ENCODE data around the gene NISCH. TPM values are rescaled to one million over a fixed set of nuclear protein-coding genes. Genes with fewer than 3 reads are reported as not detected.

The NISCH gene
- total and polyA plus RNA-seq, 2 of the 8 experiments (the other 6 are each of a cell fraction or from before 2014, with no cell fraction given): 71.2 to 71.9 TPM

- no peak overlapping the region for H2AK5ac ChIP-seq (ENCODE audit: low read depth, low read length)
- no peak overlapping the region for H3K23ac ChIP-seq (ENCODE audit: insufficient read length)
- 97% methylated on average over 15 of the region's 18 CpGs; no CpG with 5 or more reads in 1 of the 2 experiments for WGBS, 2 experiments (ENCODE audit: extremely low coverage in 1 of 2, insufficient coverage in 1 of 2, insufficient read length in 1 of 2, insufficient replicate concordance in 2 of 2, low coverage in 1 of 2, low lambda C conversion rate in 2 of 2, missing lambda C conversion rate in 1 of 2)
- H3K23me2 ChIP-seq (ENCODE audit: low read depth, low read length): no peaks in the 10 kb centered on the region
- no peak overlapping the region for H2BK12ac ChIP-seq (ENCODE audit: low read depth, low read length)
- peaks cover 0 to 22% of the 10 kb centered on the region in 2 experiments for H4K20me1 ChIP-seq (replicated peaks in 1 of 2; ENCODE audit: control insufficient read depth in 1 of 2, insufficient read depth in 2 of 2, low read length in 2 of 2)
- DNase-seq (ENCODE audit: low read depth in 1 of 2, low spot score in 2 of 2): no peak
- no peak overlapping the region for H3K18ac ChIP-seq (ENCODE audit: extremely low read depth, low read length)
- H2BK5ac ChIP-seq (ENCODE audit: low read depth, low read length): no peak overlapping the region; the same call in 1 of the 2 replicates
- CTCF ChIA-PET (ENCODE audit: partially characterized antibody): interaction anchor here (0.7 to 2.0 kb wide), 6 partner anchors 9 to 101 kb away, joined by 3 to 7 read pairs (median 4); no protein-coding TSS in a partner anchor
- no peak overlapping the region for H2BK120ac ChIP-seq (replicated peaks; ENCODE audit: low read depth, low read length)
- H3K4me1 ChIP-seq (replicated peaks in 1 of 4; ENCODE audit: control insufficient read depth in 3 of 4, insufficient read depth in 4 of 4, low read length in 3 of 4): peaks cover 0 to 1% (median under 1%) of the 10 kb centered on the region in 4 experiments; a peak in 3 of 7 replicates
- no peak overlapping the region for H3K27ac ChIP-seq (ENCODE audit: low read depth, low read length)
- H3K79me2 ChIP-seq (ENCODE audit: control insufficient read depth in 1 of 2, insufficient read depth in 2 of 2, low read length in 2 of 2): no peaks in the 10 kb centered on the region
- TF ChIP-seq TAF7 (optimal IDR thresholded peaks at IDR 0.05; ENCODE audit: borderline replicate concordance, low read depth, low read length): no peak
- TF ChIP-seq HDAC2 (IDR thresholded peaks at IDR 0.05; ENCODE audit: borderline replicate concordance in 1 of 2, low read depth in 2 of 2, low read length in 2 of 2): no peak
- no peak overlapping the region for H3K14ac ChIP-seq (ENCODE audit: insufficient read length)
- no peak overlapping the region for H2BK15ac ChIP-seq (ENCODE audit: low read length)
- H3K56ac ChIP-seq (replicated peaks; ENCODE audit: insufficient read length, low read depth, low read length): no peak overlapping the region
- no peak overlapping the region for H4K5ac ChIP-seq (ENCODE audit: insufficient read length, low read depth, low read length)
- H2BK20ac ChIP-seq (ENCODE audit: low read length): no peak overlapping the region
- H3K79me1 ChIP-seq (ENCODE audit: low read depth, low read length): no peaks in the 10 kb centered on the region; the same call in 1 of the 2 replicates
- H4K91ac ChIP-seq (replicated peaks; ENCODE audit: insufficient read length, low read length): no peak overlapping the region
- POLR2A ChIA-PET (ENCODE audit: partially characterized antibody): interaction anchor here (0.8 to 3.0 kb wide), 6 partner anchors 9 to 40 kb away, joined by 3 to 16 read pairs (median 4); no protein-coding TSS in a partner anchor
- no peak overlapping the region for H3K4ac ChIP-seq (replicated peaks; ENCODE audit: insufficient read length, low read depth, low read length)
- H3K4me3 ChIP-seq (ENCODE audit: extremely low read depth in 1 of 4, insufficient read depth in 2 of 4, low read depth in 3 of 4, low read length in 4 of 4): no peak overlapping the region
- no peaks in the 10 kb centered on the region for H3K9me3 ChIP-seq (ENCODE audit: insufficient read depth in 2 of 2, low read depth in 1 of 2, low read length in 1 of 2)
- no peak overlapping the region for H2AFZ ChIP-seq (ENCODE audit: low read length)
- peaks cover 21 to 62% (median 43%) of the 10 kb centered on the region in 4 experiments for H3K36me3 ChIP-seq (ENCODE audit: control insufficient read depth in 2 of 4, insufficient read depth in 4 of 4, low read length in 3 of 4)
- H4K8ac ChIP-seq (ENCODE audit: extremely low read depth, insufficient read depth, low read length): no peak overlapping the region
- no peak for FAIRE-seq
- no peak overlapping the region for H3K9ac ChIP-seq (replicated peaks in 1 of 4; ENCODE audit: extremely low read depth in 1 of 4, low read depth in 3 of 4, low read length in 3 of 4)
- H3K27me3 ChIP-seq (replicated peaks in 1 of 4; ENCODE audit: control insufficient read depth in 3 of 4, extremely low read depth in 1 of 4, insufficient read depth in 3 of 4, low read length in 3 of 4): no peaks in the 10 kb centered on the region
- no peak overlapping the region for H3K4me2 ChIP-seq (ENCODE audit: insufficient read depth in 1 of 2, low read depth in 2 of 2, low read length in 2 of 2)
Observed at GRCh38 chr3:52489453-52489852, 34.0 kb downstream of the NISCH start.

All from H1 (cell line).